ENCODE measurements around the gene SPATA33.
"Not testable (repeated sequence)": the region's sequence is repeated elsewhere in the genome, so short reads cannot be mapped to it uniquely, and the experiment has no call there.

Gene SPATA33

DNA sequence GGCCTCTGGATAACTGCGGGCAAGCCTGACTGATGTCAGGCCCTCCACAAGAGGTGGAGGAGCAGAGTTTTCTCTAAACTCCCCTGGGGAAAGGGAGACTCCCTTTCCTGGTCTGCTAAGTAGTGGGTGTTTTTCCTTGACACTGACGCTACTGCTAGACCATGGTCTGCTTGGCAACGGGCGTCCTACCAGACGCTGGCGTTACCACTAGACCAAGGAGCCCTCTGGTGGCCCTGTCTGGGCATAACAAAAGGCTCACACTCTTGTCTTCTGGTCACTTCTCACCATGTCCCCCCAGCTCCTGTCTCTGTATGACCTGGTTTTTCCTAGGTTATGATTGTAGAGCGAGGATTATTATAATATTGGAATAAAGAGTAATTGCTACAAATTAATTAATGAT lies 9.4 kb downstream of the SPATA33 start:
- not testable (repeated sequence) for H3K4me3 ChIP-seq (replicated peaks; ENCODE audit: low read depth, low read length); DNase-seq (ENCODE audit: extremely low read depth, low read depth)
- TF ChIP-seq, protein P1, sequence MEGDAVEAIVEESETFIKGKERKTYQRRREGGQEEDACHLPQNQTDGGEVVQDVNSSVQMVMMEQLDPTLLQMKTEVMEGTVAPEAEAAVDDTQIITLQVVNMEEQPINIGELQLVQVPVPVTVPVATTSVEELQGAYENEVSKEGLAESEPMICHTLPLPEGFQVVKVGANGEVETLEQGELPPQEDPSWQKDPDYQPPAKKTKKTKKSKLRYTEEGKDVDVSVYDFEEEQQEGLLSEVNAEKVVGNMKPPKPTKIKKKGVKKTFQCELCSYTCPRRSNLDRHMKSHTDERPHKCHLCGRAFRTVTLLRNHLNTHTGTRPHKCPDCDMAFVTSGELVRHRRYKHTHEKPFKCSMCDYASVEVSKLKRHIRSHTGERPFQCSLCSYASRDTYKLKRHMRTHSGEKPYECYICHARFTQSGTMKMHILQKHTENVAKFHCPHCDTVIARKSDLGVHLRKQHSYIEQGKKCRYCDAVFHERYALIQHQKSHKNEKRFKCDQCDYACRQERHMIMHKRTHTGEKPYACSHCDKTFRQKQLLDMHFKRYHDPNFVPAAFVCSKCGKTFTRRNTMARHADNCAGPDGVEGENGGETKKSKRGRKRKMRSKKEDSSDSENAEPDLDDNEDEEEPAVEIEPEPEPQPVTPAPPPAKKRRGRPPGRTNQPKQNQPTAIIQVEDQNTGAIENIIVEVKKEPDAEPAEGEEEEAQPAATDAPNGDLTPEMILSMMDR (IDR thresholded peaks at IDR 0.05; ENCODE audit: low read depth, low read length, missing control alignments): peak; percentile 45

DNA sequence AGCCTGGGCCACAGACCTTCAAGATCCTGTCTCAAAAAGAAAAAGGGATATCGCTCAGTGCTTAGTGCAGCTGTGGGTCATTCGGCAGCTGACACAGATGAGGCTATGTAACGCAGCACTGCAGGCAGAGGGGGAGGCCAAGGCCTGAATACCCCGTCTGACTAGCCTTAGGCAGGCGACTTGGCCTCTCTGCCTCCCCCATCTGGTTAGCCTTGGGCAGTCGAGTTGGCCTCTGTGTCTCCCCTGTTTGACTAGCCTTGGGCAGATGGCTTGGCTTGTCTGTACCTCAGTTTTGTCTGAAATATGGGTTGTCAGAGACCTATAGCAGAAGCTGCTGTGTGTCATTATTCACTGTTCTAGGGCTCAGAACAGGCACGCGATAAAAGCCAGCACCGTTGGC lies 10.0 kb downstream of the SPATA33 start:
- TF ChIP-seq, protein P1 (IDR thresholded peaks at IDR 0.05; ENCODE audit: low read depth, low read length, missing control alignments): no peak
- H3K4me3 ChIP-seq (replicated peaks; ENCODE audit: low read depth, low read length): no peak overlapping the region
- DNase-seq (ENCODE audit: extremely low read depth, low read depth): no peak

DNA sequence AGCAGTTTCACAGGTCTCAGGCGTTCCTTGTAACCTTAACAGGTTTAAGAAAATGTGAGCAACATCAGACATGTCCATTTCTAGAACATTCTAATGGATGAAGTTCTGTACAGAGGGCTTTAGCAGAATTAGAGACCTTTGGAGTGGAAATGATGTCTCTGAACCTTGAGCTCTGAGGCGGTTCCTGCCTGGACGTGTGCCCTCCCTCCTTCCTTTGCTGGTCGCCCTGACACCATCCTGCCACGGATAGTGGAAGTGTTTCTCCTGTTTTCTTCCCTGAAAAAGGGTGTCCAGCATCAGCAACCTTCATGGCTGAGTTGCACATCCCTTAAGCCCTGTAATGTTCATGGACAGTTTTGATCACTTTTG lies 11.1 kb downstream of the SPATA33 start:
- DNase-seq (ENCODE audit: extremely low read depth, low read depth): no peak
- TF ChIP-seq, protein P1 (IDR thresholded peaks at IDR 0.05; ENCODE audit: low read depth, low read length, missing control alignments): no peak

DNA sequence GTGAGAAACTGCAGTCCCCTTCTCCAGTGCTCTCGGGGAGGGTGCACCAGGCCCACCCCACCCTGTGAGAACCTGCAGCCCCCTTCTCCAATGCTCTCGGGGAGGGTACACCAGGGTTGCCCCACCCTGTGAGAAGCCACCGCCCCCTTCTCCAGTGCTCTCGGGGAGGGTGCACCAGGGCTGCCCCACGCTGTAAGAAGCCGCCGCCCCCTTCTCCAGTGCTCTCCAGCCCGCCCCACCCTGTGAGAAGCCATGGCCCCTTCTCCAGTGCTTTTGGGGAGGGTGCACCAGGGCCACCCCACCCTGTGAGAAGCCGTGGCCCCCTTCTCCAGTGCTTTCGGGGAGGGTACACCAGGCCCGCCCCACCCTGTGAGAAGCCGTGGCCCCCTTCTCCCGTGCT lies 12.1 kb downstream of the SPATA33 start:
- TF ChIP-seq, protein P1 (IDR thresholded peaks at IDR 0.05; ENCODE audit: low read depth, low read length, missing control alignments): no peak
- DNase-seq (ENCODE audit: extremely low read depth, low read depth): no peak
- no peak overlapping the region for H3K4me3 ChIP-seq (replicated peaks; ENCODE audit: low read depth, low read length)

More for the DNA sequence above, 11.1 kb downstream of the SPATA33 start:
- H3K4me3 ChIP-seq (replicated peaks; ENCODE audit: low read depth, low read length): no peak overlapping the region

DNA sequence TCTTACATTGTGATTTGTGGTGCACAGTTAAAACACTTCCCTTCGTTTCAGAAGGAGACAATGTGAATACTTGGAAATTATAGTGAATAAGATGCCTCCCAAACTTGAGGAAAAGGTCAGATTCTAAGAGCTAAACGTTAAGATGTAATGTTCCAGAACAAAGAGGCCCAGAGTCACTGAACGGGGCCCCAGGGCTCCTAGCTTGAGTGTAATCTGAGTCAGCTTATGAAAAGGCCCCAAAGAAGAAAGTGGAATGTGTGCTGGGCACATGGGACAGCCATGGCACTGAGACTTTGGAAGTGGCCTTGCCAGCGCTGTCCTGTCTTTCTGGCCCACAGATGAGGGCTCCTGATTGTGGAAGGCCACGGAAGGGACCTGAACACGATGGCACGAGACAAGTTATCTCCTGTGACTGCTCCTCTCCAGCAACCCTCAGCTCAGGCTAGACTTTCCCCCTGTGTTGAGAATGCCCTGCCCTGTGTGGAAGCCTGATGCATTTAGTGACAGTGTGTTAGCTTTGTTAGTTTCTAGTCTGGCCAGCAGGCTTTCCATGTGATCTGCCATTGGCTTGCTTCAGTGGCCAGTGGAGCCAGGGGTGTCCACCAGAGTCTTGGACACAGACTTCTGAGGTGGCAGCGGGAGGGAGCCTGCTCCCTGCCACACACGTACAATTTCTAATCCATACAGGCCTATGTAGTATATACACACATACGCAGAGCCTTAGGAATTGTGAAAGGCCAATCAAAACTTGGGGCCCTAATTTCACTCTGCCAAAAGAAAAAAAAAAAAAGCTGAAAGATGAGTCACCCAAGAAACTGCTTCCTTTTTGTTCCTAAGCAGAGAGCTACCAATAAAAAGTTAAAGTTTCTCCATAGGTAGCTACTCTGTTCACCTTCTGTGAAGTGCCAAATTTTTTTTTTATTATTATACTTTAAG lies 13.1 kb downstream of the SPATA33 start:
- TF ChIP-seq, protein P1 (IDR thresholded peaks at IDR 0.05; ENCODE audit: low read depth, low read length, missing control alignments): no peak
- DNase-seq (ENCODE audit: extremely low read depth, low read depth): no peak
- H3K4me3 ChIP-seq (replicated peaks; ENCODE audit: low read depth, low read length): no peak overlapping the region

DNA sequence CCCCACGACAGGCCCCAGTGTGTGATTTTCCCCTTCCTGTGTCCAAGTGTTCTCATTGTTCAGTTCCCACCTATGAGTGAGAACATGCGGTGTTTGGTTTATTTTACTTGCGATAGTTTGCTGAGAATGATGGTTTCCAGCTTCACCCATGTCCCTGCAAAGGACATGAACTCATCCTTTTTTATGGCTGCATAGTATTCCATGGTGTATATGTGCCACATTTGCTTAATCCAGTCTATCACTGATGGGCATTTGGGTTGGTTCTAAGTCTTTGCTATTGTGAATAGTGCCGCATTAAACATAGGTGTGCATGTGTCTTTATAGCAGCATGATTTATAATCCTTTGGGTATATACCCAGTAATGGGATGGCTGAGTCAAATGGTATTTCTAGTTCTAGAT lies 13.9 kb downstream of the SPATA33 start:
- not testable (repeated sequence) for H3K4me3 ChIP-seq (replicated peaks; ENCODE audit: low read depth, low read length); DNase-seq (ENCODE audit: extremely low read depth, low read depth)

DNA sequence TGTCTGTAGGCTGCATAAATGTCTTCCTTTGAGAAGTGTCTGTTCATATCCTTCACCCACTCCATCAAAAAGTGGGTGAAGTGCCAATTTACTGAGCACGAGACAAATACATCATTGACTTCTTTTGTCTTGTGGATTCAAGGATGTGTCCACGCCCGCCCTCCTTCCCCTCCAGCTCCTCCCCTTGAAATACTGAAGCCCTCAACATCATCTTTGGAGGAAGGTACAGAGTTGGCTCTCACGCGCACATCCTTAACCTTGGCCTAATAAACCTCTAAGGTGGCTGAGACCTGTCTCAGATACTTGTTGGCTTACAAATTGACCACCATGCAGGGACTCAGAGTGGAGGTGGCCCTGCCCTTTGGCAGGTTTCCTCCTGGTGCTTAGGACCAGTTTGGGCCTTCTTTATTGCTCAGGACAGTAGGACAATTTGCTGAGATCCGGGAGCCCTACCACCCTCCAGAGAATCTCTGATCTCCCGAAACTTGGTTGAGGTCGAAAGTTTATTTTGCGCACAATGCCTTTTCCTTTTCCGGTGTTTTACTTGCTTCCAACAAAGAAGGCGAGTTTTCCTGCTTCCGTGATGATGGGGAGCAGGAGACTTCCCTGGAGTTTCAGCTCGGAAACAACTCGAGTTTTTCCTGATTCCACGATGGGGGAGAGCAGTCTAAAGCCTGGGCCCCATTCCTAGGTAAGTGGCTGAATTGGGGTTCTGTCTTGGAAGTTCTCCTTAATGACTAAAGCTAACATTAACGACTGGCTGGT lies 14.7 kb downstream of the SPATA33 start:
- H3K4me3 ChIP-seq (replicated peaks; ENCODE audit: low read depth, low read length): no peak overlapping the region

More for the DNA sequence above, 14.7 kb downstream of the SPATA33 start:
- TF ChIP-seq, protein P1 (IDR thresholded peaks at IDR 0.05; ENCODE audit: low read depth, low read length, missing control alignments): no peak
- no peak for DNase-seq (ENCODE audit: extremely low read depth, low read depth)

Measured in HFF-Myc (cell line).